ENCODE data around the gene CILP2.

The CILP2 gene

DNA sequence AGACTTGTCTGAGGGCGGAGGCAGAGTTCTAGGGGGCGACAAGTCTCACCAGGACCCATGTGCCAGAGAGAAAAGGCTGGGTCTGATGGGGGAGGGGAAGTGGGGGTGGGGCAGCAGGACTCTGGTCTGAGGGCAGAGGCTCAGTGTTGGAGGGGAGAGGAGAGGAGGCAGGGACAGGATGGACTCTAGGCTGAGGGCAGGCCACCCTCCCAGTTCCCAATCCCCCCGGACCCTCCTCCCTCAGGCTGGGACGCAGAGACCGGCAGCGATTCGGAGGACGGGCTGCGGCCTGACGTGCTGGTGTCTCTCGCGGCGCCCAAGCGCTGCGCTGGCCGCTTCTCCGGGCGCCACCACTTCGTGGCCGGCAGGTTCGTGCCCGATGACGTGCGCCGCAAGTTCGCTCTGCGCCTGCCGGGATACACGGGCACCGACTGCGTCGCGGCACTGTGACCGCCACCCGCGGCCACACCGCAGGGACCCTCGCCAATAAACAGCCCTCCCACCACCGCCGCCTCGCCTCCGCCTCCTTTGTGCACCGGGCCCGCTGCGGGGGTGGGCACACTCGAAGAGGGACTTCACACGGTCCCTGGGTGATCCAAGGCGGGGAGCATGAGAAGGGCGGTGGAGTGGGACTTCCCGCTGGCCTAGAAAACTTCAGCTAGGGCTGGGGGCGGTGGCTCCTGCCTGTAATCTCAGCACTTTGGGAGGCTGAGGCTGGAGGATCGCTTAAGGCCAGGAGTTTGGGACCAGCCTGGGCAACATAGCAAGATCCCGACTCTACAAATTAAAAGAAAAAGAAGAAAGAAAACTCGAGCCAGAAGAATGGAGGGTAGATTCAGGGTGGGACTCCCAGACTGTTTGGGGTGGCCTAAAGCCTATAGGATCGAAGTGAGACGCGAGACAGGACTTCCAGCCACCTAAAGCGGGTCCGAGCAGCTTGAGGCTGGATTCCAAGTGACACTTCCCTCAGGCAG is 703 bp upstream of the CILP2 start:
- peaks cover 5 to 18% of the 10 kb centered on the region in 2 experiments; a peak in 1 of 3 replicates for H3K36me3 ChIP-seq (ENCODE audit: control insufficient read depth in 2 of 2, insufficient read depth in 1 of 2, low read length in 2 of 2)
- no peaks in the 10 kb centered on the region for H3K9me3 ChIP-seq (ENCODE audit: control insufficient read depth, insufficient read depth, low read depth, low read length)
- H3K4me1 ChIP-seq (ENCODE audit: control insufficient read depth, insufficient read depth, low read length), result no peaks in the 10 kb centered on the region; the same call in 1 of the 2 replicates
- H3K27ac ChIP-seq (ENCODE audit: extremely low read depth, low read depth, low read length), result no peak overlapping the region
- TF ChIP-seq ZNF121 (tag by site-specific recombination; IDR thresholded peaks at IDR 0.05) (peak; percentile 96), ZNF391 (tag by site-specific recombination; IDR thresholded peaks at IDR 0.05; ENCODE audit: borderline replicate concordance, low read depth) (no peak)
- H3K4me3 ChIP-seq (ENCODE audit: low read depth, low read length), result no peak overlapping the region
- POLR2A ChIA-PET, result no interaction called here
- CTCF ChIA-PET, result no interaction called here

DNA sequence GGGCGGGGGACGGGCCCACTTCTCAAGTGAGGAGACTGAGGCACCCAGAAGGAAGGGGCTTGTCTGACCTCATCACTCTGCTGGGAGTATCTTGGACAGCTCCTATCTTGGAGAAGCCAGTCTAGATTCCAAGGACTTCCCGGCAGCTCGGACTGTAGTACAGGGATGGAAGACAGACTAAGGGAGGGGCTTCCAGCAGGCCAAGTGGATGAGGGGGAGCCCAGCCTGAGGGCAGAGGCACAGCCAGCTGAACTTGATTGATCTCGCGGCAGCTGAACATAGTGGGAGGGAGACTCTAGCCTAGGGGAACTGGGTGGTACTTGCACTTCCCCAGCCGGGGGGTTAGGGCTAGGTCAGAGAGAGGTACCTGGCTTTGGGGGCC is 711 bp downstream of the CILP2 start:
- POLR2A ChIA-PET, result no interaction called here
- no peaks in the 10 kb centered on the region; the same call in 1 of the 2 replicates for H3K4me1 ChIP-seq (ENCODE audit: control insufficient read depth, insufficient read depth, low read length)
- no peak overlapping the region for H3K27ac ChIP-seq (ENCODE audit: extremely low read depth, low read depth, low read length)
- peak; percentile 28; the same call in 1 of the 2 replicates for TF ChIP-seq ZNF394 (tag by site-specific recombination; IDR thresholded peaks at IDR 0.05; ENCODE audit: borderline replicate concordance)
- TF ChIP-seq REST (tag by site-specific recombination; IDR thresholded peaks at IDR 0.05), result peak; percentile 52; the same call in 1 of the 2 replicates
- no peak for TF ChIP-seq ZNF837 (tag by site-specific recombination; IDR thresholded peaks at IDR 0.05)
- CTCF ChIA-PET, result interaction anchor here (0.9 kb wide), 2 partner anchors 14 to 105 kb away, joined by 4 to 5 read pairs; no protein-coding TSS in a partner anchor
- peaks cover 5 to 10% of the 10 kb centered on the region in 2 experiments; a peak in 1 of 3 replicates for H3K36me3 ChIP-seq (ENCODE audit: control insufficient read depth in 2 of 2, insufficient read depth in 1 of 2, low read length in 2 of 2)
- H3K4me3 ChIP-seq (ENCODE audit: low read depth, low read length), result no peak overlapping the region; the same call in 1 of the 2 replicates
- H3K9me3 ChIP-seq (ENCODE audit: control insufficient read depth, insufficient read depth, low read depth, low read length), result no peaks in the 10 kb centered on the region

DNA sequence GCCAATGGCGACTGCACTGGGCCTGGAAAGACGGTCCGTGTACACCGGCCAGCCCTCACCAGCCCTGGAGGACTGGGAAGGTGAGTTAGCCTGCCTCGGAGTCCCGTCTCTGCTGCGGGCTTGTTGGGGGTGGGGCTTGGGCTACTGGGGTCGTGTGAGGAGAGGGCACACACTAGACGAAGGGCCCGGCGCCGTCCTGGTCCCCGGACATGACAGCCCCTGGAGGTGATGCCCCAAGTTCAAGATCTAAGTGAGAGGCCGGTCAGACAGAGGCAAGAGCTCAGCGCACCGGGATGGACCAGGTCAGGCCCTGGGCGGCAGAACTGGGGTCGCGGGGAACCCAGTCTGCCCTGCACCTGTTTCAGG is 1.6 kb downstream of the CILP2 start:
- CTCF ChIA-PET, result interaction anchor here (0.7 to 0.9 kb wide), 2 partner anchors 104 to 673 kb away, joined by 3 to 4 read pairs; no protein-coding TSS in a partner anchor
- no peaks in the 10 kb centered on the region; the same call in 1 of the 2 replicates for H3K4me1 ChIP-seq (ENCODE audit: control insufficient read depth, insufficient read depth, low read length)
- POLR2A ChIA-PET, result no interaction called here
- no peak overlapping the region for H3K27ac ChIP-seq (ENCODE audit: extremely low read depth, low read depth, low read length)
- TF ChIP-seq ZNF10 (tag by site-specific recombination; IDR thresholded peaks at IDR 0.05), result no peak
- no peak for TF ChIP-seq PRDM1 (tag by site-specific recombination; IDR thresholded peaks at IDR 0.05)
- no peak for TF ChIP-seq ZNF704 (tag by site-specific recombination; IDR thresholded peaks at IDR 0.05)
- TF ChIP-seq ZNF248 (tag by site-specific recombination; IDR thresholded peaks at IDR 0.05), result no peak
- no peak for TF ChIP-seq ZNF140 (tag by site-specific recombination; IDR thresholded peaks at IDR 0.05)
- no peak for TF ChIP-seq SALL2 (tag by site-specific recombination; IDR thresholded peaks at IDR 0.05; ENCODE audit: borderline replicate concordance)
- TF ChIP-seq ZNF175 (tag by site-specific recombination; IDR thresholded peaks at IDR 0.05), result no peak
- TF ChIP-seq ZNF580 (tag by site-specific recombination; IDR thresholded peaks at IDR 0.05), result no peak
- TF ChIP-seq ZNF837 (tag by site-specific recombination; IDR thresholded peaks at IDR 0.05), result no peak
- TF ChIP-seq ZNF311 (tag by site-specific recombination; IDR thresholded peaks at IDR 0.05; ENCODE audit: borderline replicate concordance), result no peak
- H3K4me3 ChIP-seq (ENCODE audit: low read depth, low read length), result no peak overlapping the region
- H3K9me3 ChIP-seq (ENCODE audit: control insufficient read depth, insufficient read depth, low read depth, low read length), result no peaks in the 10 kb centered on the region
- H3K36me3 ChIP-seq (ENCODE audit: control insufficient read depth in 2 of 2, insufficient read depth in 1 of 2, low read length in 2 of 2), result peaks cover 0 to 10% of the 10 kb centered on the region in 2 experiments; a peak in 1 of 3 replicates
